GM21786 (cell line): Measurements from ENCODE around the gene PTTG1IP2.
A peak's percentile ranks its signal among the peaks of the same experiment; 100 is the strongest.
"Not testable (repeated sequence)": the region's sequence is repeated elsewhere in the genome, so short reads cannot be mapped to it uniquely, and the experiment has no call there.

Source experiments
- ATAC-seq: cut with Tn5 transposase; IDR thresholded peaks from one replicate; pipeline ENCODE4 v1.9.1; 2021; ENCODE audit not compliant: unreplicated experiment

The PTTG1IP2 gene

GRCh38 chr7:90469554-90469953 is at the start of gene PTTG1IP2:
Gene PTTG1IP2, plus strand, starts transcription at chr7:90469639. Its CDS starts 148 bp downstream, at chr7:90469787.
- no peak for ATAC-seq

- no peak for ATAC-seq
These were observed 47.8 kb upstream of the PTTG1IP2 start for GRCh38 chr7:90421651-90422050.

- ATAC-seq: peak; percentile 95
These were observed 44.7 kb upstream of the PTTG1IP2 start for GRCh38 chr7:90424720-90425119.

- ATAC-seq: no peak
These were observed 44.1 kb upstream of the PTTG1IP2 start for GRCh38 chr7:90425376-90425775.

DNA sequence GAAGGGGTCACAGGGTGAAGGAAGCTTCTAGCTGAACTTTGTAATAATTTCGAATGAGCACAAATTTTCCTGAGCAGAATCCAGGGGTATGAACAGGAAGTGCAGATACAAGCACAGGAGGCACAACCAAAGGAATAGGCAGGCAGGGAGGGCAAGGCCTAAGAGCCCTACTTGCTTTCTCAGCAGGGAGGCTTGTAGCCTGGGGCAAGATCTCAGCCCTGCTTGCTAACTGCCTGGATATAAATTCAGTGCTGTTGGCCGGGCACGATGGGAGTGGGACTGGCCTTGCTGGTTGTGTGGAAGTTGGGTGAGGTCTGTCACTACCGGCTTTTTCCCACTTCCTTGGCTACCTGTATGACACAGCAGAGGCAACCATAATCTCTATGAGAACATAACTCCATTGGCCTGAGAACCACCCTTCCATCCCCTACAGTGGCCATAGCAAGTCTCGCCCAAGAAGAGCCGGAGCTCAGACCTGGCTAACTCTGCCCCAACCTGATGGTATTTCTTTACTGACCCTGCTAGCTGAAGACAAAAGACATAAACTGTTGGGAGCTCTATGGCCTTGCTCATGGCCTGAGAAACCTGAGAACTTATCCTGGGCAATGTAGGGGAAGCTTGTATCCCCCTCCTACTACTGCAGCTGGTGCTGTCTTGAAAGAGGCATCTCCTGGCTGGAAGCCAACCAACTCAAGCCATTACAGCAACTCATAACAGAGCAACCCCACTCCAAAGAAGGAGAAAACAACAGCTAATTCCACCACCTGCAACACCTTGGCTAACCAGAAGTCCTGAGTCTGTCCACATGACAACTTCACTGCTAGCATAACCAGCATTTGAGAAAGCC is 38.6 kb upstream of the PTTG1IP2 start:
- ATAC-seq: no peak

DNA sequence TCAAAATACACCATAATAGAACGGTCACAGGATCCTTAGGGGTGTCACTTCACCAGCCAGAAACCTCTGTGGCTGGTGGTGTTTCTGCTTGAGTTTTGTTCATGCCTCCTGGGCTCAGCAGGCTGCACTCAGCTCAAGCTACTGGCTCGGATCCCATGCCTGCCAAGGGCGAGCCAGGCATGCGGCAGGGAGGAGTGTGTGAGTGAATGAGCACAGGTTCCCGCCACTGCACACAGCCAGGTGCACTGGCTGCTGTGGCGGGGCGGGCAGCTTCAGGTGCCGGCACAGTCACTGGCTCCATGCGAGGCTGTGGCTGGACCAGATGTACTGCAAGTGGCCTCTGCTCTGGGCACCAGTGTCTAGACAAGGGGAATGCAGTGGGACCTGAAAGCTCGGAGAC is 36.7 kb upstream of the PTTG1IP2 start:
- no peak for ATAC-seq

DNA sequence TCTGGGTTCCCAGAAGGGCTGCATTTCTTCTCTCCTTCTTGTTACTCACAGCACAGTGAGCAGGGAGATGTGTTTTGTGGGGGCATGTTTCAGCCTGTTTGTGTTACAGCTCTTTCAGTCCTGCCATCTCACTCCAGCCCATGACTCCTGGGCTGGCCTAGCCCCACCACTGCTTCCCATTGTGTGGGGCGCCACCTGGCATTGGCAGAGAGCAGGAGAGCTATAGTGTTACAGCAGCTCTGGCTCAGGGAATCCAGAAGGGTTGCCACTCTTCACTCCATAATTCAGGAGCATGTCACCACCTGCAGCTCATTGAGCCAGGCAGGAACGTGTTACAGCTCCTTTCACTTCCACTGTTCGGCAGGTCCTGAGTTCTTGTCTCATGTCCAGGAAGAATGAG is 36.2 kb upstream of the PTTG1IP2 start:
- ATAC-seq: no peak

DNA sequence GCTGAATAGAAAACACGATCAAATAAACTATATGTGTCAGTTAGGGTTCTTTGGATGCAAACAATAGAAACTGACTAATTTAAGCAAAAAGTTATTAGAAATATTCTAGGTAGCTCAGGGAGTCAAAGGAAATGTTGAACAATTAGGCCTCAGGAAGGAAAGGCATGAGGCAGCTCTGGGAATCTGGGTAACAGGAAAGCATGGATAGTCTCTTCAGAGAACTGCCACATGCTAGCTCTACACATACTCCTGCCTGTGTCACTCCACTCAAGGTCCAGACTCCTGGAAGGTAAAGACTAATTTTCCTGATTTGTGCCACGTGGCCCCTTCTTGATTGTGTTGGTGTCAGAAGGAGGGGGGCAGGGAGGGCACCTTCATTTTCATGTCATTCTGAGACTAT is 23.8 kb upstream of the PTTG1IP2 start:
- ATAC-seq: no peak

DNA sequence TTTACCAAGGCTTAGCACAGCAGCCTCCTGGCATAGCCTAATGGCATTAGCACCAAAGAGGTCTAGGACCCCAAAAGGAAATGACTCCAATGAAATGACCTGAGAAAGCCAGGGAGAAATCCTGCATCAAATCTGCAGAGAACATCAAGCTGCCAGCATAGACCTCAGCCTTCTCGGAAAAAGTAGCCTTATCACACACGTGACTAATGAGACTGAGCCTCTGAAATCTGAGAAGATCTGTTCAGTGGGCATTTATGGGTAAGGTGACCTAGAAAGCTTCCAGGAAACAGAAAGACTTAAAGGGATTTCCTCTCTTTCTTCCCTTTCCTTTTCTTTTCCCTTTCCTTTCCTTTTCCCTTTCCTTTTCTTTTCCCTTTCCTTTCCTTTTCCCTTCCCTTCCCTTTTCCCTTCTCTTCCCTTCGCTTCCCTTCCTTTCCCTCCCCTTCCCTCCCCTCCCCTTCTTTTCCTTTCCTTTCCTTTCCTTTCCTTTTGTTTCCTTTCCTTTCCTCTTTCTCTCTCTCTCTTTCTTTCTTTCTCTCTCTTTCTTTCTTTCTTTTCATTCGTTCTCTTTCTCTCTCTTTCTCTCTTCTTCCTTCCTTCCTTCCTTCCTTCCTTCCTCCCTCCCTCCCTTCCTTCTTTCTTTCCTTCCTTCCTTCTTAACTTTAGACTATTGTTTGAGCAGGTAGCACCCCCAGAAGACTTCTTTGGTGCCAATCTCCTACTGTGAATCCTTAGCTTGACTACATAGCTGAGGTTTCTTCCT is 23.1 kb upstream of the PTTG1IP2 start:
- ATAC-seq: no peak

DNA sequence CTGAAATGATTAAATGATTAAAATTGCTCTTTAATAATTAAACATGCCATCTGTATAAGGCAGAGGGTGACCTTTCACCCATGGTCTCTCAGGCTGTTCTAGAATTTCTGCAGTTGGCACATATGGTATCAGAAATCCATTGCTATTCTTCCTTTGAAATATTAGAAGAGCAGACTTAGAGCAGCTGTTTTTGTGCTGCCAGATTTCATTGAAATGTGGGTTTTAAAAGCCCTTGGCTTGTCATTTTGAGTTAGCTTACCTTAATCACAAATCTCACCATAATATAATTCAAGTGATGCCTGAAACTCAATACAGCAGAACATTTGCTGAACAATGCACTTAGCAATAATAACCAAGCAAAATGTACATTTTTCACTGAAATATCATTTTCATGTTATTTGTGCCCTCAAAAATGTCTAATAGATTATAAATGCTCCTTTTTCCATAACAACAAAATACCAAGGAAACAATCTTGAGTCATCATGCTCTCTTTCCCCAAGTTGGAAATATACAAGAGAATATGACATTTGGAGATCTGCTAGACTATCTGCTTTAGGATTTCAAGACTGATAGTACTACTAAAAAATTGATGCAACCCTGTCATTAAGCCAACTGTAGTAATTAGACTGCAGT is 16.1 kb upstream of the PTTG1IP2 start:
- ATAC-seq: no peak

DNA sequence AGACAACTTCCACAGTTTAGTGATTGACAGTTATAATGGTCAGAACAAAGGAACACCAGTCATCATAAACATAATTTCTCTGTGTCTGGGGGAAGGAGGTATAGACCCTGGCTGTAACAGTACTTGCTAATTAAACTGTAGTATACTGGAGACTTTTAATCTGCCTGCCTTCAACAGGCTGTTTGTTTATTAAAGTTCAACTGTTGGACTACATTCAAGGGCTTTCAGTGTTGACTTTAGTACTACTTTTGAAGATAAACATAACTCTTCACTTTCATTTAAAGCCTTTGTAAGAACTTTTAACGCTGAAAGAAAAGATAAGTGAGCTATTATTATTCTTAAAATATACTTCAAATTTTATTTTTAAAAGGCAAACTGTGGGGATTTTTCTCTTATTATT is 15.5 kb upstream of the PTTG1IP2 start:
- ATAC-seq: no peak

DNA sequence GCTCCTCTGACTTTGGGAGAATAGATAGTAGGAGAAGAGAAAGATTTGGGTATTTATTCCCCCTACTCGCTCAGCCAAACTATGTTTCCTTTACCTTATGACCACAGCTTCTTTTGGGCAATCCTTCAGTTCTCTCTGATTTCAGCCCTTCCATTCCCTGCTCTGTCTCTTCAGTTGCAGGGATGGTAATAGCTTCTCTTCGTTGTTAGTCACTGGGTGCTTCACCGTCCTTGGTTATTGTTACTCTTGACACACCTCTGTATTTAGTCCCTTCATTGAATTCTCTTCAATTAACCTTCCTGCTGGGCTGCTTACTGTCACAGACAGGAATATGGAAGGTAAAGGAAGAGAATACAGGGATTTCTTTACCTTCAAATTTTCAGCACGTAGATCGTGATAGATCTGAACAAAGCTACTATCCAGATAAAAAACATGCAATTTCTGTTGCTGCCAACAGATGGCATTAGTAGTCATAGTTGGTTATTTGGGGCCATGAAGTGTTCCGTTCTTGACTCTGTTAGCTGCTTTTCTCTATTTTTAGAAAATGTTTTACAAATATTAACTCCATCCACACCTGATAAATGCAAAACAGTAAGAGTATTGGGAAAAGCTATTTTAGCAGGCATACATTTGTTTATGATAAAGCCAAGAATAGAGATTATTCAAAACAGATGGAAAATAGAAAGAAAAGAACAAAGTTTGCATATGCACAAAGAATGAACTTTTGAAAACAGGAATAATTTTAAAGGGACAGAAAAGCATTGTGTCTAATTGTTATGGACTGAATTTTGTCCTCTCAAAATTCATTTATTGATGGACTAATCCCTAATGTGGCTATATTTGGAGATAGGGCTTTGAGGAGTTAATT is 14.0 kb upstream of the PTTG1IP2 start:
- ATAC-seq: peak; percentile 86

DNA sequence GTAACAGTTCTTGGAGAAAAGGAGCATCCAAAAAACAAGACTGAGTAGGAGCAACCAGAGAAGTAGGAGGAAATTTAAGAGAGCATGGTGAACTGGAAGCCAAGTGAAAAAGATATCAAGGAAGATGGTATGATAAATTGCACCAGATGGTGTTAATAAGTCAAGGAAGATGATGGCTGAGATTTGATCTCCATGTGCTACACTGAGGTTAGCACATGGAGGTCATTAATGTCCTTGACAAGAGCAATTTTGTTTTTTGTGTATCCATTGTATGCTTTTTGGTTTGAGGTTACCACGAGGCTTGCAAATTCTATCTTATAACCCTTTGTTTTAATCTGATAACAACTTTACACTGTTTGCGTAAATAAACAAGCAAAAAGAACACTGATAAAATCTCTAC is 11.3 kb upstream of the PTTG1IP2 start:
- no peak for ATAC-seq

DNA sequence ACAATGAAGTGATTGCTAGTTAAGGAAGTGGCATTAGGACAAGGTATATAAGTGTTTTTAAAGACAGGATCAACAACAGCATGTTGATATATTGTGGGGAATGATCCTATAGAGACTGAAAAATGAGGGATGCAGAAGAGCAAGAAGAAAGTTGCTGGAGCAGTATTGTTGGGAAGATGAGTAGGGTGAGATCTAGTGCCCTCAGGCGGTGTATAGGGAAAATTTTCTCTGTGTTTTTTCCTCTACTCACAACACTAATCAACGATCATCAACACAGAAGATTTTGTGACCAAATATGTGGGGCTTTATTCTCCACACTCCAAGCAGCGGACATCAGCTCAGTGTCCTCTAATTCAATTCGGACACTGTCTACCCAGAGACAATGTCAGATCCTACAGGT is 9.6 kb upstream of the PTTG1IP2 start:
- no peak for ATAC-seq

DNA sequence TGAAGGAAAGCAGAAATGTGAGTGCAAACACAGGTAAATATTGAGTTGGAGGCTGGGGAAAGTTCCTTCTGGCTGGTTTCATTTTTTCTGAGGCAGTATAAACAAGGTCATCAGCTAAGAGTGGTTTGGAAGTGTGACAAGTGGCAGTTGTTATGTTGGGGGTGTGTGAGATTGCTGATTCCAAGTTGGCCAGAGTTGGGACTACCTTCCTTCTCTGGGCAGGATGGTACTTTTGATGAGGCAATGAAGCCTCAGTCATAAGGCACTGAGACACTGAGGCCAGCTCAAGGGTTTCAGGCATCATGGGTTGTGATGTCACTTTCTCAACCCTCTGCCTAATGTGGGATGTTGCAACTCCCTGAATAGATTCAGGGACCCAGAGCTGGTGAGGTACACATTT is 8.2 kb upstream of the PTTG1IP2 start:
- ATAC-seq: no peak

GRCh38 chr7:90463151-90463628 is 6.2 kb upstream of the PTTG1IP2 start:
- not testable (repeated sequence) for ATAC-seq

DNA sequence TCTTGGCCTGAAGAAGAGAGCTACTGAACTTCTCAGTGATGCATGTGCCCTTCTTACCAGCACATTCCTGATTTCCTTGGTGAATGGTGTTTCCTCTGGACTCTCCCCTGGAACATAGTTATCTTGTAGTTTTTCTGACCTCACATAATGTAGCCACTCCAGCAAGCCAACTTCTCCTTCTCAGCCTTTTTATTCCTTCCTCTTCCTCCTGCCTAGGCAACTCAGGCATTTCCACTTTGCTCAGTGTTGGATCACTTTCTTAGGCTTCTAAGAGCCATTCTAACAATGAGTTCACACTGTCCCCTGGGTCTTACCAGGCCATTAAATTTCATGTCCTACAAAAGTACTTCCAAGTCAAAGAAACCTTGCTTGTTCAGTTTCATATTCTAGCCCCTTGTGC is 3.6 kb upstream of the PTTG1IP2 start:
- ATAC-seq: no peak

DNA sequence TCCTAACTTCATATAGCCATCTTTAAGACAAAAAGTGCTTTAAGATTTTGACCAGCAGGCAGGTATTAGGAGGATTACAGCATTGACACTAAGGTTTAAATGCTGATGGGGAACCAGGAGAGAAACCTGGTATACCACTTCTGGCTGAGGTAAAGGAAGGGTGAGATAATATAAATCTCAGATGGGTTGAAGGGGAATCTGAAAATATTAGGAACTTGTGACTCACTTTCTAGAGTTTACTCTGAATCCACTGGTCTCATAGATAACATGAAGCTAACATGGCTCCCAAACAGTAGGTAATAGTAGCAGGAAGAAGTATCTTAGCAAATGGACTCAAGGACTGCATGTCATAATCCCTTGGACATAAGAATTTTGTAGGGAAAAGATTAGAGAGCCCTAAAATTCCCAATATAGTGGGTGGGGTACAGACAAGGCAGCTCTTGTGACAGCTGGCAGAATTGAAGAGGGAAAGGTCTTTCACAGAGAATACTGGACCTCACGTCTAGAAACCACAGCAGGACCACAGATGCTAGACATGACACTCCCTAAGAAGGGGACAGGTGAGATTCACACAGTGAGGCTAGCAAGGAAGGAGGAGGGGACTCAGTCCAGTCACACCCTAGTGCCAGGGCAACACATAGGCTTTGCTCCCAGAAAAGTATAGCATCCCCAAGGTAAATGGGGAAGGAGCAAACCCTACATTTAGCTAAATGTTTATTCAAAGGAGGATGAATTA is 3.5 kb downstream of the PTTG1IP2 start:
- no peak for ATAC-seq

DNA sequence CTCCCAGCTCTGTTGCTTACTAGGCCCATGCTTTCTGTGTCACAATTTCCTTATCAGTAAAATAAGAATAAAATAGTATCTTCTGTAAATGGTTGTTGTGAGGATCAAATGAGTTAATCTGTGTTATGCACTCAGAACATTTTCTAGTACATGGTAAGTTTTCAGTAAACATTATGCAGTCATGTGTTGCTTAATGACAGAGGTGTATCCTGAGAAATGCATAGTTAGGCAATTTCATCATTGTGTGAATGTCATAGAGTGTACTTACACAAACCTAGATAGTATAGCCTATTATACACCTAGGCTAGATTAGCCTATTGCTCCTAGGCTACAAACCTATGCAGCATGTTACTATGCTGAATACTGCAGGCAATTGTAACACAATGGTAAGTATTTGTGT is 4.4 kb downstream of the PTTG1IP2 start:
- no peak for ATAC-seq
